Stimulated activated CD4-positive, alpha-beta T cell treated with anti-CD3 and anti-CD28 coated beads, Interleukin-1b, Interleukin-23, amount 100 ng/mL, for 4 hours (primary cell): ENCODE measurements around the gene TOM1.
"Not testable (repeated sequence)": the region's sequence is repeated elsewhere in the genome, so short reads cannot be mapped to it uniquely, and the experiment has no call there.

Experiments used
- DNase-seq, 2 donors: peaks; one replicate each; pipeline ENCODE4 v3.0.0-alpha.2; 2020; ENCODE audit warnings: low read depth in 2 of 2

TOM1 gene

DNA sequence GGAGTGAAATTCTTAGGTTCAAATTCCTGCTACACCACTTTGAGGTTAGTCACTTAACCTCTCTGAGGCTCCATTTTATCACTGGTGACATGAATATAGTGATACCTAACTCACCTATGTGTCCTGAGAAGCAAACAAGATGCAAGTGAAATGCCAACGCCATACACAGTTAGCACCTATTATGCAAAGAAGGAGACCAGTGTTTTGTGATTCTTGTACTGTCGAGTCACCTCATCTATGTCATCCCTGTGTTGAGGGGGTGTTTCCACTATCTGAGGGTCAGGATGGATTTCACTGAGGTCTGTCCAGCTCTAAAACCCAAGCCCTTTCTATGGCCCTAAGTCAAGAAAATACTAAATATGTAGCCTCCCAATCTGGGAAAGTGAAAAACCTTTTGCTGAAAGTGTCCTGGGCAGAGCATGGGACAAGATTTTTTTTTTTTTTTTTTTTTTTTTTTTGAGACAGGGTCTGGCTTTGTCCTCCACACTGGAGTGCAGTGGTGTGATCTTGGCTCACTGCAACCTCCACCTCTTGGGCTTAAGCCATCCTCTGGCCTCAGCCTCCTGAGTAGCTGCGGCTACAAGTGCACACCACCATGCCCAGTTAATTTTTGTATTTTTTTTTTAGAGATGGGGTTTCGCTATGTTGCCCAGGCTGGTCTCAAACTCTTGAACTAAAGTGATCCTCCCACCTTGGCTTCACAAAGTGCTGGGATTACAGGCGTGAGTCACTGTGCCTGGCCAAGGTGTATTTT, 95.3 kb downstream of the TOM1 start:
- DNase-seq = no peak

DNA sequence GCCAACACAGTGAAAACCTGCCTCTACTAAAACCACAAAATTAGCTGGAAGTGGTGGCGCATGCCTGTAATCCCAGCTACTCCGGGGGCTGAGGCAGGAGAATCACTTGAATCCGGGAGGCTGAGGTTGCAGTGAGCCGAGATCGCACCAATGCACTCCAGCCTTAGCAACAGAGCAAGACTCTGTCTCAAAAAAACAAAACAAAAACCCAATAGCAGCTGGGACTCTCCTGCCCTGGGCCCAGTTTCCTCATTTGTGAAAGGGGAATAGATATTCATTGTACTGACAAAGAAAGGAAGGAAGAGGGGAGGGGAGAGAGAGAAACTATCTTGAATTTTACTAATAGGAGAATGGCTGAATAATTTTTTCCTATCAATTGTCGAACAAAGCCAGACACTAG, 96.9 kb downstream of the TOM1 start:
- DNase-seq = not testable (repeated sequence)

DNA sequence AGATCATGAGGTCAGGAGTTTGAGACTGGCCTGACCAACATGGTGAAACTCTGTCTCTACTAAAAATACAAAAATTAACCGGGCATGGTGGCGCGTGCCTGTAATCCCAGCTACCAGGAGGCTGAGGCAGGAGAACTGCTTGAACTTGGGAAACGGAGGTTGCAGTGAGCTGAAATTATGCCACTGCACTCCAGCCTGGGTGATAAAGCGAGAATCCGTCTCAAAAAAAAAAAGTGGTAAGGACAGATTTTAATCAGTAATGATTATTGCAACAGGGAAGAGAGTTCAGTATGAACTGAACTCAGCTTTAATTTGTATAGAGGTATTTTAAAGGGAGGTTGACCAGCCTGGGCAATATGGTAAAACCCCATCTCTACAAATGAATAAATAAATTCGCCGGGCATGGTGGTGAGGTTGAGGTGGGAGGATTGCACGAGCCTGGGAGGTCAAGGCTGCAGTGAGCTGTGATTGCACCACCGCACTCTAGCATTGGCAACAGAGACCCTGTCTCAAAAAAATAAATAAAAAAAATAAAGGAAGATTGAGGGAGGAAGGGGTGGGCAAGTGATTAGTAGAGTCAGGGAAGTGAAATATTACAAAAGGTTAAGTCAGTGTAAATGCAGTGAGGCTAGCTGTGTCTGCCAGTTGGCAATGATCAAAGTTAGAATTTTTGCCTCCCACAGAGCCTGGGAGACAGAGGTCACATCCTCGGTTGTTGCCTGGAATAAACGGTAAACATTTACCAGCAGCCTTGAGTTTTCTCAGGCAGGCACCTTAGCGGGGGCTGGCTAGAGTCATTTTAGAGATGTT, 97.6 kb downstream of the TOM1 start:
- no peak for DNase-seq
